Heart left ventricle (tissue), 13 donors: Measurements from ENCODE around the gene MEF2D.

Experiments used
- POLR2A ChIP-seq, 2 donors: fragments of 450-650 bp; IDR thresholded peaks; one replicate each; pipeline ENCODE4 v1.6.1; 2017; ENCODE audit warnings: antibody characterized with exemption in 2 of 2, mild to moderate bottlenecking in 2 of 2, moderate library complexity in 2 of 2
- TF ChIP-seq, protein P1 (sequence below), 12 donors: fragments of 200-600 bp; sonication (generic) in 4 of 12; IDR thresholded peaks; one replicate each; pipeline versions ENCODE4 v1.5.0 to v1.8.0; 2018 to 2022; ENCODE audit warnings: antibody characterized with exemption in 12 of 12, mild to moderate bottlenecking in 5 of 12
- donor health status: ischemic (EF 13 %, LVEDD 7.1; RV severe dilation, severe dysfunction).
- donor health status: DM: no; HTN: yes; CAD: no.
- donor health status: DM: no; HTN: no; CAD: no.
- donor health status: ischemic (EF 25% LVEDD 6.9; RV normal size, moderate dysfunction).
- donor health status: ischemic (EF 25% LVEDD 5.7; RV mildly dilated, moderate dysfunction).
- donor health status: ischemic (EF 35%, LVEDD 5.7; RV mildly dilated, moderate dysfunction).
- donor health status: nonischemic (EF 11% LVEDD 7.7; RV severe dilation, severe dysfunction).
- donor health status: DM: yes; HTN: yes; CAD: no.
- donor health status: PGD.
- donor health status: ischemic (EF 29% LVEDD 5.4; RV normal size, mild dysfunction).
- donor health status: nonischemic (EF 23%, LVEDD 6.1; RV moderate dilation, normal function).

DNA sequence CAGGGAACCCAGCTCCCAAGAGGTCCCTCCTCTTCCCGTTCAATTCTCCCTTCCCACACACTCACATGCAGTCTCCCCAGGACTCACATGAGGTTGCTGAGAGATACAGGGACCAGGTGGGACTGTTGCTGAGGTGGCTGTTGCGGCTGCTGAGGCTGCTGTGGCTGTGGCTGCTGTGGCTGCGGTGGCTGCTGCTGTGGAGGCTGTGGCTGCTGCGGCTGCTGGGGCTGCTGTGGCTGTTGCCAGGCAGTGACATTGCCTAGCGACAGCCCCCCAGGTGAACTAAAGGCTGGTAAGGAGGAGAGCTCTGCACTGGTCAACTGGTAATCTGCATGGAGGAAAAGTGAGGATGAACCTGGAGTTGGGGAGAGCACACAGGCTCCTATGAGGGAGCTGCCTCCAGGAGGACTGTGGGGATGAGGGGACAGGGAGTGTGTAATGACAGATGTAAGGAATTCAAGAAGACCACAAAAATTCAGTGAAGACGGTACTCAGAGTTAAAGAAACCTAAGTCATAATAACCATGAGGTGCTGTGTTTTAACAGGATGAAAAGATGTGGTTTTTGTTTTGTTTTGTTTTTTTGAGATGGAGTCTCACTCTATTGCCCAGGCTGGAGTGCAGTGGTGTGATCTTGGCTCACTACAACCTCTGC lies 31.8 kb downstream of the MEF2D start:
- TF ChIP-seq, protein P1, sequence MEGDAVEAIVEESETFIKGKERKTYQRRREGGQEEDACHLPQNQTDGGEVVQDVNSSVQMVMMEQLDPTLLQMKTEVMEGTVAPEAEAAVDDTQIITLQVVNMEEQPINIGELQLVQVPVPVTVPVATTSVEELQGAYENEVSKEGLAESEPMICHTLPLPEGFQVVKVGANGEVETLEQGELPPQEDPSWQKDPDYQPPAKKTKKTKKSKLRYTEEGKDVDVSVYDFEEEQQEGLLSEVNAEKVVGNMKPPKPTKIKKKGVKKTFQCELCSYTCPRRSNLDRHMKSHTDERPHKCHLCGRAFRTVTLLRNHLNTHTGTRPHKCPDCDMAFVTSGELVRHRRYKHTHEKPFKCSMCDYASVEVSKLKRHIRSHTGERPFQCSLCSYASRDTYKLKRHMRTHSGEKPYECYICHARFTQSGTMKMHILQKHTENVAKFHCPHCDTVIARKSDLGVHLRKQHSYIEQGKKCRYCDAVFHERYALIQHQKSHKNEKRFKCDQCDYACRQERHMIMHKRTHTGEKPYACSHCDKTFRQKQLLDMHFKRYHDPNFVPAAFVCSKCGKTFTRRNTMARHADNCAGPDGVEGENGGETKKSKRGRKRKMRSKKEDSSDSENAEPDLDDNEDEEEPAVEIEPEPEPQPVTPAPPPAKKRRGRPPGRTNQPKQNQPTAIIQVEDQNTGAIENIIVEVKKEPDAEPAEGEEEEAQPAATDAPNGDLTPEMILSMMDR (IDR thresholded peaks at IDR 0.05): no peak
- TF ChIP-seq POLR2A (IDR thresholded peaks at IDR 0.05): no peak
